ENCODE results near the gene ENPP7.

DNA sequence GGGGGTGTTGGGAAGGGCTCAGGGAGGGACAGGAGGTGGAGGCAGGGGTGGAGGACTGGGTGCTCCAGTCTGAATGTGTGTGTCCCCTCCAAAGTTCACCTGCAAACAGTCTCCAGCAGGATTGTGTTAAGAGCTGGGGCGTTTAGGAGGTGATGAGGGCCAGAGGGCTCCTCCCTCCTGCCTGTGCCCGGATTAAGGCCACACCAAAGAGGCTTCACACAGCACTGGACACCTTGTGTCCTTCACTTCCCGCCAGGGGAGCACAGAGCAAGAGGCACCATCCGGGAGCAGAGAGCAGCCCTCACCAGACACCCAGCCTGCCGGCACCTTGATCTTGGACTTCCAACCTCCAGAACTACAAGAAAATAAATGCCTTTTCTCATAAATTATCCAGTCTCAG is 30.2 kb upstream of the ENPP7 start:
- TF ChIP-seq, protein P1, sequence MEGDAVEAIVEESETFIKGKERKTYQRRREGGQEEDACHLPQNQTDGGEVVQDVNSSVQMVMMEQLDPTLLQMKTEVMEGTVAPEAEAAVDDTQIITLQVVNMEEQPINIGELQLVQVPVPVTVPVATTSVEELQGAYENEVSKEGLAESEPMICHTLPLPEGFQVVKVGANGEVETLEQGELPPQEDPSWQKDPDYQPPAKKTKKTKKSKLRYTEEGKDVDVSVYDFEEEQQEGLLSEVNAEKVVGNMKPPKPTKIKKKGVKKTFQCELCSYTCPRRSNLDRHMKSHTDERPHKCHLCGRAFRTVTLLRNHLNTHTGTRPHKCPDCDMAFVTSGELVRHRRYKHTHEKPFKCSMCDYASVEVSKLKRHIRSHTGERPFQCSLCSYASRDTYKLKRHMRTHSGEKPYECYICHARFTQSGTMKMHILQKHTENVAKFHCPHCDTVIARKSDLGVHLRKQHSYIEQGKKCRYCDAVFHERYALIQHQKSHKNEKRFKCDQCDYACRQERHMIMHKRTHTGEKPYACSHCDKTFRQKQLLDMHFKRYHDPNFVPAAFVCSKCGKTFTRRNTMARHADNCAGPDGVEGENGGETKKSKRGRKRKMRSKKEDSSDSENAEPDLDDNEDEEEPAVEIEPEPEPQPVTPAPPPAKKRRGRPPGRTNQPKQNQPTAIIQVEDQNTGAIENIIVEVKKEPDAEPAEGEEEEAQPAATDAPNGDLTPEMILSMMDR (IDR thresholded peaks at IDR 0.05; ENCODE audit: low read length): no peak
- TF ChIP-seq EZH2 (optimal IDR thresholded peaks at IDR 0.05; ENCODE audit: low read depth, low read length): no peak
